ENCODE measurements around the gene GRIK2. TPM values are rescaled to one million over a fixed set of nuclear protein-coding genes. Genes with fewer than 3 reads are reported as not detected.

The GRIK2 gene
- total RNA-seq, 4 donors from 2014 or later, result 4.7 to 16.2 (median 7.5) TPM

DNA sequence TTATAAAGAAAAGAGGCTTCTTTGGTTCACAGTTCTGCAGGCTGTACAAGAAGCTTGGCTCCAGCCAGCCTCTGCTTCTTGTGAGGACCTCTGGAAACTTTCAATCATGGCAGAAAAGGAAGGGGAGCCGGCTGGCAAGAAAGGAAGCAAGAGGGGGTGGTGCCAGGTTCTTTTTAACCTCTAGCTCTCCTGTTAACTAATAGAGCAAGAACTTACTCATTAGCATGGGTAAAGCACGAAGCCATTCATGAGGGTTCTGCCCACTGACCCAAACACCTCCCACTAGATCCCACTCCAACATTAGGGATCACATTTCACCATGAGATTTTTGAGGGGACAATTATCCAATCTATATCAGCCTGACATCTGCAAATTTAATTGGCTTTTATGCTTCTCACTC lies 347.1 kb downstream of the GRIK2 start:
- no peak overlapping the region for H3K4me3 ChIP-seq
- H3K27me3 ChIP-seq, result no peaks in the 10 kb centered on the region
- no peaks in the 10 kb centered on the region for H3K36me3 ChIP-seq
- TF ChIP-seq, protein P1, sequence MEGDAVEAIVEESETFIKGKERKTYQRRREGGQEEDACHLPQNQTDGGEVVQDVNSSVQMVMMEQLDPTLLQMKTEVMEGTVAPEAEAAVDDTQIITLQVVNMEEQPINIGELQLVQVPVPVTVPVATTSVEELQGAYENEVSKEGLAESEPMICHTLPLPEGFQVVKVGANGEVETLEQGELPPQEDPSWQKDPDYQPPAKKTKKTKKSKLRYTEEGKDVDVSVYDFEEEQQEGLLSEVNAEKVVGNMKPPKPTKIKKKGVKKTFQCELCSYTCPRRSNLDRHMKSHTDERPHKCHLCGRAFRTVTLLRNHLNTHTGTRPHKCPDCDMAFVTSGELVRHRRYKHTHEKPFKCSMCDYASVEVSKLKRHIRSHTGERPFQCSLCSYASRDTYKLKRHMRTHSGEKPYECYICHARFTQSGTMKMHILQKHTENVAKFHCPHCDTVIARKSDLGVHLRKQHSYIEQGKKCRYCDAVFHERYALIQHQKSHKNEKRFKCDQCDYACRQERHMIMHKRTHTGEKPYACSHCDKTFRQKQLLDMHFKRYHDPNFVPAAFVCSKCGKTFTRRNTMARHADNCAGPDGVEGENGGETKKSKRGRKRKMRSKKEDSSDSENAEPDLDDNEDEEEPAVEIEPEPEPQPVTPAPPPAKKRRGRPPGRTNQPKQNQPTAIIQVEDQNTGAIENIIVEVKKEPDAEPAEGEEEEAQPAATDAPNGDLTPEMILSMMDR (IDR thresholded peaks at IDR 0.05), result no peak
- TF ChIP-seq EP300 (IDR thresholded peaks at IDR 0.05) (no peak), POLR2A (IDR thresholded peaks at IDR 0.05) (no peak)
- H3K9me3 ChIP-seq, result no peaks in the 10 kb centered on the region
- no peak for DNase-seq (ENCODE audit: low spot score in 2 of 2)
- WGBS, 2 donors, result 51 to 53% methylated on average over 2 of the region's 2 CpGs
- no peak overlapping the region for H3K27ac ChIP-seq
- H3K4me1 ChIP-seq, result no peaks in the 10 kb centered on the region

DNA sequence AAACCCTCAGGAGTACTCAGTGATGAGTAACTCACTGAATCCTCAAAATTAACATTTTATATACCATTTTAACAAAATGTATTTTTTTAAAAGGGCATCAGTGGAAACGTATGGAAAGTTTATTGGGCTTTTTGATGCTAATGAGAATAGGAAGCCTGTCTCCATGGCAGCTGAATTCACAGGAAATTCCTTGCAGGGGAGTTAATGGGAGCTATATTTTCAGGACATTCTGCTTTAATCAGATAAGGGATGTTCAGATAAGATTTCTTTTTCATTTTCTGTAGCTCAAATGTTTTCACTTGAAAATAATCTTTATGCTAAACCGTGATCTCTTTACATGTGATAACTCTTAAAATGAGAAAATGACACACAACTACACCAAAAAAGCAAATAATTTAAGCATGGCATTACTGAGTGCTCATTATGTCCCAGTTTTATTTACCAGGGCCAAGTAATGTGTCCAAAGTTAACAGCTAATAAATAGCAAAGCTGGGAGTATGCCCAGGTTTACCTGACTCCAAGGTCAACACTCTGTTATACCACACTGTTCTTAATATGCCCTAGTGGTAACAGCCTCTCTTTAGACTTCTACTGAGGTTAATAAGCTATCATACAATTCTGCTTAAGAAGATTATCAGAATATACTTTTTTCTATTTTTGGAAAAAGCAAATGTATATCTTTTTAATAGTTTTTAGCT lies 348.1 kb downstream of the GRIK2 start:
- TF ChIP-seq POLR2A (IDR thresholded peaks at IDR 0.05) (no peak), EP300 (IDR thresholded peaks at IDR 0.05) (no peak)
- TF ChIP-seq, protein P1 (IDR thresholded peaks at IDR 0.05), result no peak
- Histone ChIP-seq H3K27me3 (no peaks in the 10 kb centered on the region), H3K4me3 (no peak overlapping the region), H3K9me3 (no peaks in the 10 kb centered on the region), H3K36me3 (no peaks in the 10 kb centered on the region), H3K4me1 (no peaks in the 10 kb centered on the region), H3K27ac (no peak overlapping the region)
- 36 to 41% methylated on average over 2 of the region's 2 CpGs for WGBS, 2 donors
- DNase-seq (ENCODE audit: low spot score in 2 of 2), result no peak

DNA sequence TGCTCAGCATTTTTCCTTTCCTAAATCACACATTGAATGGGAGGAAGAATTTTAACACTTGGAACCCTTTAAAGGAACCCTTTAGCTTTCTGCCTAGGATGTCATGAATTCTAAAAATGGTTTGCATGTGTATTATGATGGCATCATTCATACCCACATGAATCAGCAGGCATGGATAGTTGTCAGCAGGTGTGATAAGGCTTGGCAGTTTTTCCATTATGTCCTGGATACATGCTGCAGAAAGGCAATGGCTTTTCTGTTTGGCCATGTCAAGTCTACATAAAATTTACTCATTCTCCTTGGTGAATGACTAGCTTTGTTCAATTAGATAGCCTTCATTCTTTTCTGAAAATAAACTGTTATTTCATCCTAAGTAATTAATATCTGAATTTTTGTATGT lies 353.7 kb downstream of the GRIK2 start:
- no peak for DNase-seq (ENCODE audit: low spot score in 2 of 2)
- no peaks in the 10 kb centered on the region for H3K36me3 ChIP-seq
- H3K27ac ChIP-seq, result no peak overlapping the region
- H3K27me3 ChIP-seq, result no peaks in the 10 kb centered on the region
- no peaks in the 10 kb centered on the region for H3K9me3 ChIP-seq
- TF ChIP-seq, protein P1 (IDR thresholded peaks at IDR 0.05), result no peak
- TF ChIP-seq EP300 (IDR thresholded peaks at IDR 0.05) (no peak), POLR2A (IDR thresholded peaks at IDR 0.05) (no peak)
- H3K4me1 ChIP-seq, result no peaks in the 10 kb centered on the region
- no peak overlapping the region for H3K4me3 ChIP-seq

DNA sequence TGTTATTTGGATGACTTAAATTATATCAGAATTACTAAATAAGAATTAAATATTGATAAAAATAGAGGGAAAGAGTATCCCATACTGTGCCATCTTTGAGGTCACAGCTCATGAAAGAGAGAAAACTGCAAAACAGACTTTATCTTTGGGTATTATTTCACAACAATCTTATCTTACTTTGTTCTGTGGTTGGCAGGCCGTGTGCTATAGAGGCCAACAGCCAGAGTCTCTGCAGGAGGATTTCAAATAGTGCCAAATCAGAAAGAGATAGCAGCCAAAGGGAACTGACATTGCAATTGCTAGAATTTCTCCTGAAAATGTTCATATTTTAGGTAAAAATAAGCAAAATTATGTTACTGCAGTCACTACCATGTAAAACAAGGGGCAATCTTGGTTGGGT lies 354.2 kb downstream of the GRIK2 start:
- H3K27me3 ChIP-seq, result no peaks in the 10 kb centered on the region
- 16 to 43% methylated on average over 1 of the region's 1 CpG for WGBS, 2 donors
- TF ChIP-seq POLR2A (IDR thresholded peaks at IDR 0.05) (no peak), EP300 (IDR thresholded peaks at IDR 0.05) (no peak)
- TF ChIP-seq, protein P1 (IDR thresholded peaks at IDR 0.05), result no peak

DNA sequence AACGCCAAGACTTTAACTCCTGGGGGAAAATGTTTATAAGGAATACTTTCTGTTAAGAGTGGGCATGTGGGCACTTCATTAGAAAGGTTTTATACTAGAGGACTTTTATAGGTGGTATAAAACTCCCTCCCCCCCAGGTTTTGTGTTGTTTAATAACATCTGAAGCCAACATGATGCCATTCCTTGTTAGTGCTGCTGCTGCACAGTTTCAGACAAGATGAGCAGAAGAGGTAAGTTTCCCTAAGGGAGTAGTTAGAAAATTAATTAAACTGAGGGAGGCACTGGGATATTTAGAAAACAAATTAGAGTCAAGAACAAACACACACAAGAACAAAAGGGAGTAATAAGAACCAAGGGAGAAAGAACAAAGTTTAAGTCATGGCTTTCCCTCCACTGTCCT lies 362.4 kb downstream of the GRIK2 start:
- Histone ChIP-seq H3K4me1 (no peaks in the 10 kb centered on the region), H3K4me3 (no peak overlapping the region), H3K27me3 (no peaks in the 10 kb centered on the region), H3K9me3 (no peaks in the 10 kb centered on the region), H3K27ac (no peak overlapping the region), H3K36me3 (no peaks in the 10 kb centered on the region)
- no peak for DNase-seq (ENCODE audit: low spot score in 2 of 2)
- TF ChIP-seq POLR2A (IDR thresholded peaks at IDR 0.05) (no peak), EP300 (IDR thresholded peaks at IDR 0.05) (no peak)
- TF ChIP-seq, protein P1 (IDR thresholded peaks at IDR 0.05), result no peak
- WGBS, 2 donors, result 89 to 90% methylated on average over 1 of the region's 1 CpG

More for the DNA sequence above, 354.2 kb downstream of the GRIK2 start:
- no peak overlapping the region for H3K4me3 ChIP-seq
- H3K27ac ChIP-seq, result no peak overlapping the region
- no peaks in the 10 kb centered on the region for H3K9me3 ChIP-seq
- no peaks in the 10 kb centered on the region for H3K36me3 ChIP-seq
- DNase-seq (ENCODE audit: low spot score in 2 of 2), result no peak
- H3K4me1 ChIP-seq, result no peaks in the 10 kb centered on the region

All from tibial nerve (tissue), 4 donors.